Measurements from ENCODE around the gene UQCRFS1.
"Not testable (repeated sequence)": the region's sequence is repeated elsewhere in the genome, so short reads cannot be mapped to it uniquely, and the experiment has no call there.

Gene UQCRFS1

DNA sequence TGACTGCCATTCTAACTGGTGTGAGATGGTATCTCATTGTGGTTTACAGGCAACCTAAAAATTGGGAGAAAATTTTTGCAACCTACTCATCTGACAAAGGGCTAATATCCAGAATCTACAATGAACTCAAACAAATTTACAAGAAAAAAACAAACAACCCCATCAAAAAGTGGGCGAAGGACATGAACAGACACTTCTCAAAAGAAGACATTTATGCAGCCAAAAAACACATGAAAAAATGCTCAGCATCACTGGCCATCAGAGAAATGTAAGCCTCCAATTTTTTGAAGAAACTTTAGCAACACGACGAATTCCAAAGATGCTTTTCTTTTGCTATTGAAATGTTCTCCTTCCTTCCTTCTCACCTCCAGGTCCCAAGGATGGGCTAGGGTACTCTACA, 1.9 kb downstream of the UQCRFS1 start:
- peak overlapping the region; percentile 64 for H3K4me3 ChIP-seq (ENCODE audit: low read length)
- H3K27me3 ChIP-seq (ENCODE audit: control insufficient read depth, insufficient read depth, low read length); H3K27ac ChIP-seq (ENCODE audit: low read depth, low read length): not testable (repeated sequence)

GRCh38 chr19:29210502-29210901, 2.4 kb downstream of the UQCRFS1 start:
- not testable (repeated sequence) for H3K4me3 ChIP-seq (ENCODE audit: low read length); H3K27me3 ChIP-seq (ENCODE audit: control insufficient read depth, insufficient read depth, low read length); H3K4me1 ChIP-seq (ENCODE audit: control insufficient read depth, insufficient read depth, low read length); H3K27ac ChIP-seq (ENCODE audit: low read depth, low read length); H3K9ac ChIP-seq (ENCODE audit: low read length)
- H3K36me3 ChIP-seq (ENCODE audit: control insufficient read depth, insufficient read depth, low read length), result peaks cover 12% of the 10 kb centered on the region

More for the DNA sequence above, 1.9 kb downstream of the UQCRFS1 start:
- not testable (repeated sequence) for H3K4me1 ChIP-seq (ENCODE audit: control insufficient read depth, insufficient read depth, low read length); H3K9ac ChIP-seq (ENCODE audit: low read length); H3K36me3 ChIP-seq (ENCODE audit: control insufficient read depth, insufficient read depth, low read length)

GRCh38 chr19:29207403-29208187, 5.4 kb downstream of the UQCRFS1 start:
- not testable (repeated sequence) for H3K4me1 ChIP-seq (ENCODE audit: control insufficient read depth, insufficient read depth, low read length); H3K4me3 ChIP-seq (ENCODE audit: low read length); H3K27ac ChIP-seq (ENCODE audit: low read depth, low read length); H3K27me3 ChIP-seq (ENCODE audit: control insufficient read depth, insufficient read depth, low read length); H3K9ac ChIP-seq (ENCODE audit: low read length)
- H3K36me3 ChIP-seq (ENCODE audit: control insufficient read depth, insufficient read depth, low read length), result peaks cover 12% of the 10 kb centered on the region

GRCh38 chr19:29206453-29206852, 6.5 kb downstream of the UQCRFS1 start:
- no peak overlapping the region for H3K4me3 ChIP-seq (ENCODE audit: low read length)
- H3K4me1 ChIP-seq (ENCODE audit: control insufficient read depth, insufficient read depth, low read length), result no peaks in the 10 kb centered on the region
- no peaks in the 10 kb centered on the region for H3K27me3 ChIP-seq (ENCODE audit: control insufficient read depth, insufficient read depth, low read length)
- no peak overlapping the region for H3K9ac ChIP-seq (ENCODE audit: low read length)
- peaks cover 12% of the 10 kb centered on the region for H3K36me3 ChIP-seq (ENCODE audit: control insufficient read depth, insufficient read depth, low read length)
- H3K27ac ChIP-seq (ENCODE audit: low read depth, low read length), result no peak overlapping the region

GRCh38 chr19:29202281-29202680, 10.7 kb downstream of the UQCRFS1 start:
- no peak overlapping the region for H3K9ac ChIP-seq (ENCODE audit: low read length)
- H3K36me3 ChIP-seq (ENCODE audit: control insufficient read depth, insufficient read depth, low read length), result peaks cover 12% of the 10 kb centered on the region
- no peak overlapping the region for H3K27ac ChIP-seq (ENCODE audit: low read depth, low read length)
- no peak overlapping the region for H3K4me3 ChIP-seq (ENCODE audit: low read length)
- no peaks in the 10 kb centered on the region for H3K4me1 ChIP-seq (ENCODE audit: control insufficient read depth, insufficient read depth, low read length)
- no peaks in the 10 kb centered on the region for H3K27me3 ChIP-seq (ENCODE audit: control insufficient read depth, insufficient read depth, low read length)

DNA sequence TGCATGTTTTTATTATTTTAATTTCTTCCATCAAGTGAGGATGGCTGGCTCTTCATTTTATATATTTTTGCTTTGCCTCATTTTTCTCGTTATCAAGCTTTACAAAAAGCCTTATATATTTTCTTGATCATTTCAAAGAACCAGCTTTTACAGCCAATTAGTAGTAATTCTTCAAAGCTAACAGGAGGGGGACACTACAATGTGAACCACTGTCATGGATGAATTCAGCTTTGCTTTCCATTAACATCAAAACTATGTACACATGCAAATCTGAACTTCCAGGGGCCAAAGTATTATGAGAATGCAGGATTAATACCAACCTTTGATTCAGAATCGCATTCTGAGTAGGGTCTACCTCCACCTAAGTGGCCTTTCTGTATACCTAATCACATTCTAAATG, 11.1 kb downstream of the UQCRFS1 start:
- H3K27ac ChIP-seq (ENCODE audit: low read depth, low read length), result no peak overlapping the region
- no peaks in the 10 kb centered on the region for H3K27me3 ChIP-seq (ENCODE audit: control insufficient read depth, insufficient read depth, low read length)
- H3K9ac ChIP-seq (ENCODE audit: low read length), result no peak overlapping the region
- no peak overlapping the region for H3K4me3 ChIP-seq (ENCODE audit: low read length)
- H3K36me3 ChIP-seq (ENCODE audit: control insufficient read depth, insufficient read depth, low read length), result peaks cover 11% of the 10 kb centered on the region
- H3K4me1 ChIP-seq (ENCODE audit: control insufficient read depth, insufficient read depth, low read length), result no peaks in the 10 kb centered on the region

DNA sequence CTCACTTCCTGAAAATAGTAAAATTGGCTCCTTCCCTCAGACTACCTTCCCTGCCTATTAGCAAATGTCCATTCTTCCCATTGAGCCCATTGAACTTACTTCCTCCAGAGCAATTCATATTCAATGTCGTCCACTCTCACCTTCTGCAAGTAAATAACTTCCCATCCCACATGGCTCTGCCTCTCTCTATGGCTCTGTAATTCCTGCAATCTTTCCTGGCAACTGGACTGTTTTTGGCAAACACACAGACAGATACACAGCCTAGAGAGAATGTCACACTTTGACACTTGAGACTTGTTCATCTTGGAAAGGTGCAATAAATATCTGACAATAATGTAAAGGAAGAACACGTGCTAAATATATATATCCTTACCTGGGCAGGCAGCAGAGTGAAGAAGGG, 18.3 kb downstream of the UQCRFS1 start:
- Histone ChIP-seq H3K4me1 (ENCODE audit: control insufficient read depth, insufficient read depth, low read length) (no peaks in the 10 kb centered on the region), H3K27me3 (ENCODE audit: control insufficient read depth, insufficient read depth, low read length) (no peaks in the 10 kb centered on the region), H3K36me3 (ENCODE audit: control insufficient read depth, insufficient read depth, low read length) (no peaks in the 10 kb centered on the region), H3K4me3 (ENCODE audit: low read length) (no peak overlapping the region), H3K27ac (ENCODE audit: low read depth, low read length) (no peak overlapping the region), H3K9ac (ENCODE audit: low read length) (no peak overlapping the region)

DNA sequence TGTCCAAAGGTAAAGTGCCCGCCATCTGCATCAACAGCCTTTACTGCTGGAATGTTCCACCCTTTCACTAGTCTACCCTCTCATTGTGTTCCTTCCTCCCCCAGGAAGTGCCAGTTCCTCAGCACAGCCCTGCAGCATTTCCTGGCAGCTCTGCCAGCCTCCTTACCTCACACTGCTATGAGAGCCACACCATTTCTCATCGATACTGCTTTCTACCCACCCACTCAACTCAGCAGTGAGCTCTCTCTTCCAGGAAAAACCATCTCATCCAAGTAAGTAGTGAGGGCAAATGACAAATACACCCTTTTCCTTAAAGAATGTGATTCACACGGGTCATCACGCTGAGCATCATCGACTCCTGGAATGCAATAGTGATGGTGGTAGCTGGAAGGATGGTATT, 19.8 kb downstream of the UQCRFS1 start:
- Histone ChIP-seq H3K4me1 (ENCODE audit: control insufficient read depth, insufficient read depth, low read length) (no peaks in the 10 kb centered on the region), H3K27me3 (ENCODE audit: control insufficient read depth, insufficient read depth, low read length) (no peaks in the 10 kb centered on the region), H3K4me3 (ENCODE audit: low read length) (no peak overlapping the region), H3K36me3 (ENCODE audit: control insufficient read depth, insufficient read depth, low read length) (no peaks in the 10 kb centered on the region), H3K9ac (ENCODE audit: low read length) (no peak overlapping the region), H3K27ac (ENCODE audit: low read depth, low read length) (no peak overlapping the region)

- no peak overlapping the region for H3K4me3 ChIP-seq (ENCODE audit: low read length)
- no peaks in the 10 kb centered on the region for H3K27me3 ChIP-seq (ENCODE audit: control insufficient read depth, insufficient read depth, low read length)
- H3K27ac ChIP-seq (ENCODE audit: low read depth, low read length), result no peak overlapping the region
- no peaks in the 10 kb centered on the region for H3K4me1 ChIP-seq (ENCODE audit: control insufficient read depth, insufficient read depth, low read length)
- no peak overlapping the region for H3K9ac ChIP-seq (ENCODE audit: low read length)
- no peaks in the 10 kb centered on the region for H3K36me3 ChIP-seq (ENCODE audit: control insufficient read depth, insufficient read depth, low read length)
Observed at GRCh38 chr19:29191005-29191404, 21.9 kb downstream of the UQCRFS1 start.

DNA sequence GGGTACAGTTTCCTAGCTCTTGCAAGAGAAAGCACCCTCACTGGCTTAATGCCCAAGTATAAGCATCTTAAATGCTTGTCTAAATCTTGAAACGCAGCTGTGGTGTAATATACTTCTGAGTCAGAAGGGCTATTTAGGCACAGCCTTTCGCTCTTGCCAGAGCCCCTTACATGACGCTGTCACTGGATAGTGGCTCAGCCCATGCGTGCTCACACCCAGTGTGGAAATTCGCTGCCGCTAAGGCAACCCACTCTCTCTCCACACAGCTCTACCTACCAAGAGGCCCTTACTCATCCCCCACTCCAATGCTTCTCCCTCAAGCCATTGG, 24.0 kb downstream of the UQCRFS1 start:
- no peak overlapping the region for H3K27ac ChIP-seq (ENCODE audit: low read depth, low read length)
- no peak overlapping the region for H3K4me3 ChIP-seq (ENCODE audit: low read length)
- H3K9ac ChIP-seq (ENCODE audit: low read length), result no peak overlapping the region
- H3K4me1 ChIP-seq (ENCODE audit: control insufficient read depth, insufficient read depth, low read length), result no peaks in the 10 kb centered on the region
- H3K36me3 ChIP-seq (ENCODE audit: control insufficient read depth, insufficient read depth, low read length), result no peaks in the 10 kb centered on the region
- H3K27me3 ChIP-seq (ENCODE audit: control insufficient read depth, insufficient read depth, low read length), result no peaks in the 10 kb centered on the region

DNA sequence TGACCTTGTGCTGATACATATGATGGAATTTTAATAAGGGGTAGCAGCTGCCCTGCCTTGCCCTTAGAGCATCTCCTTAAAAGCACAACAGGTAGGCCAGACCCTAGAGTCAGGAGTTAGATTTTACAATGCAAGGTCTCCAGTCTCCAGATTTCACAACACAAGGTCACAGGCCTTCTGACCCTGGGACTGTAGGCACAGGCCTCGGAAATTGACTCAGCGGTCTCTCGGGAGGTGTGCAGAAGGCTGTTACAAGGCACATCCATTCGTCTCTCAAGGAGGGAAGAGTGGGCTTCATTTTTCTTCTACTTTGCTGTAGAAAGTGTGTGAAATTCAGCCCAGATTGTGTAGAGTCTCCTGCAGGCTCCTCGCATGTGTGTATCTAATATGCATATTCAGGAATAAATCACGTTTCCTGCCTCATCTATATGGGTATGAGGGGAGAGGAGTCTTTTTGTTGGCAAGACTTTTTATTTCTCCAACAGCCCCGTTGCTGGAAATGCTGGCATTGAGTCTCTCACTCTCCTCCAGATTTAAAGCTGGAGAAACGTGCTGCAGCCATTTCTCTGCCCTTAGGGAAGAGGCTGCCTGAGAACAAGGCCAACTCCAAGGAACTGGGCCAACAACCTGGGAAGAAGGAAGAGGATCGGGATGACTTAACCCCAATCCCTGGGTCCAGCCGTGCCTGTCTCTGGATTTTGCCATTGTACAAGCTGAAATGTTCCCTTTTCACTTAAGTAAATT, 24.5 kb downstream of the UQCRFS1 start:
- no peak overlapping the region for H3K4me3 ChIP-seq (ENCODE audit: low read length)
- H3K9ac ChIP-seq (ENCODE audit: low read length), result no peak overlapping the region
- H3K27me3 ChIP-seq (ENCODE audit: control insufficient read depth, insufficient read depth, low read length), result no peaks in the 10 kb centered on the region
- H3K27ac ChIP-seq (ENCODE audit: low read depth, low read length), result no peak overlapping the region
- no peaks in the 10 kb centered on the region for H3K4me1 ChIP-seq (ENCODE audit: control insufficient read depth, insufficient read depth, low read length)
- no peaks in the 10 kb centered on the region for H3K36me3 ChIP-seq (ENCODE audit: control insufficient read depth, insufficient read depth, low read length)

DNA sequence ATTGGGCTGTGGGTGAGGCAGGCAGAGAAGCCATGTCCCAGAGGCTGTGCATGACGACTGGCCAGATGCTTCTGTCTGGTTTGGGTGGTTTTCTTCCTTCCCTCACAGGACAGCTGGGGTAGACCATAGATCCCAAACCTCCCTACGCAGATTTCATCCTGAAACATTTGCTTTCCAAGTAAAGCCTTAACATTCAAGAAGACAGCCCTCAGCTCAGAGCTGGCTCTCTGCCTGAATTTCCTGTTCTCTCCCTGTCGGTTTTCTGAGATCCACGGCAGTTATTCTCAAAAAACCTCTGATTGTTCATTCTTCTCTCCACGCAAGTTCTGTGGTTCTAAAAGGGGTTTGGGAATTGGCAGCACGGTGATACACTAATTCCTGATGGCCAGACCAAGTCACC, 25.3 kb downstream of the UQCRFS1 start:
- Histone ChIP-seq H3K4me3 (ENCODE audit: low read length) (no peak overlapping the region), H3K27ac (ENCODE audit: low read depth, low read length) (no peak overlapping the region), H3K4me1 (ENCODE audit: control insufficient read depth, insufficient read depth, low read length) (no peaks in the 10 kb centered on the region), H3K9ac (ENCODE audit: low read length) (no peak overlapping the region), H3K27me3 (ENCODE audit: control insufficient read depth, insufficient read depth, low read length) (no peaks in the 10 kb centered on the region), H3K36me3 (ENCODE audit: control insufficient read depth, insufficient read depth, low read length) (no peaks in the 10 kb centered on the region)

DNA sequence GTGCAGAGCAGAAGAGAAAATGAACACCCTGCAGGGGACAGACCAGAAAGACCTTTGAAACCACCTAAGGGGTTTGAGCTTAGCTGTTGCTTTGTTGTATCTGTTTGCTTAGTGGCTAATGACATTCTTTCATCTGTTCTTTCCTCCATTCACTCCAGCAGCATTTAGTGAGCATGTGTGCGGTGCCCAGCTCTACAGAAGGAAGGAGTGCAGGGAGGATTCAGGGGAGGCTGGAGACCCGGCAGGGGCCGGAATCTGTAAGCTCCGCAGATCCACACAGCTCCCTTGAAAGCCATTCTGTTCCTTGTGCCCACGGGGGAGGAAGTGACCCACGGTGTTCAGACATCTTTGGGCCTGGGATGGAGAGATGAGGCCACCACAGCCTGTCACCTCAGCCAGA, 27.5 kb downstream of the UQCRFS1 start:
- H3K4me3 ChIP-seq (ENCODE audit: low read length), result no peak overlapping the region
- no peak overlapping the region for H3K9ac ChIP-seq (ENCODE audit: low read length)
- no peaks in the 10 kb centered on the region for H3K36me3 ChIP-seq (ENCODE audit: control insufficient read depth, insufficient read depth, low read length)
- no peak overlapping the region for H3K27ac ChIP-seq (ENCODE audit: low read depth, low read length)
- no peaks in the 10 kb centered on the region for H3K27me3 ChIP-seq (ENCODE audit: control insufficient read depth, insufficient read depth, low read length)
- no peaks in the 10 kb centered on the region for H3K4me1 ChIP-seq (ENCODE audit: control insufficient read depth, insufficient read depth, low read length)

All from rectal smooth muscle tissue (tissue), 1 donor.